NCI-H748 treated with DMSO at 0.1 percent for 48 hours (cell line): ENCODE measurements around the gene CSMD2.

Experiments
- DNase-seq: peaks from one replicate; lab custom pipeline; 2025; lab: John Stamatoyannopoulos, UW

Gene CSMD2

DNA sequence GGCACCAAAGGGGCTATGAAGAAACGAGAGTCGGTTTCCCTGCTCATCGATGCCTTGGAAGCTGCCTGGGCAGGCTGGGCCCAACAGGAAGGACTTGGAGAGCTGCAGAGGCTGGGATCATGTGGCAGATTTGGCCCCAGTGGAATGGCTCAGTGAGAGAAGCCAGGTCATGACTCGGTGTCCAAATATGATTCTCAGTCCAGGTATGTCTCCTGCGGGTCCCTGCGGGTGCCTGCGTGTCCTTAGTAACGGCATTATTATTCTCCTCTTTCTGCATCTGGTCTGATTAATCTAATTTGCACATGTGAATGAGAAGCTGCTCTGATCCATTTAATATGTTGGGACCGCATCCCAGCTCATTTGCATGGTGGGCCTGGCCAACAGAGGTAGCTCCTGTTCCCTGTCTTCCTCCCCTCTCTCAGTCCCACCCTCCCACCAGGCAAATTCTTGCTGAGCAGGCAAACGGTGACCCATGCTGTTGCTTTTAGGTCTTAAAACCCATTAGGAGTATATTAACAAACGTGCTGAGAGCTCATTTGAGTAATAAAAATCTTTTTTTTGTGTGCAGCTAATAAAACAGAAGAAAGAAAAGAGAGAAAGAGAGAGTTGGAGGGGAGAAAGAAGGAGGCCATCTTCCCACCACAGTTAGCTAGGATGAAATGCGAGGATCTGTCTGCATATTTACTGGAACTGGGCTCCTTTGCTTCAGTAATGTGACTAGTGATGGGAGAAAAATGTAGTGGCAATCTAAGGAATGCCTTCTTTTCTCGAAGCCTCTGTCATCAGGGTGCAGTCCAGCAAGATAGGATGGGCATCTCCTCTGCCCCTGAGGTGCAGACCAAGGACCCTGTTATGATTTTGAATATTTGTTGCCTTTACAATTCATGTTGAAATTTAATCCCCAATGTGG lies 167.6 kb downstream of the CSMD2 start:
- DNase-seq = no peak

DNA sequence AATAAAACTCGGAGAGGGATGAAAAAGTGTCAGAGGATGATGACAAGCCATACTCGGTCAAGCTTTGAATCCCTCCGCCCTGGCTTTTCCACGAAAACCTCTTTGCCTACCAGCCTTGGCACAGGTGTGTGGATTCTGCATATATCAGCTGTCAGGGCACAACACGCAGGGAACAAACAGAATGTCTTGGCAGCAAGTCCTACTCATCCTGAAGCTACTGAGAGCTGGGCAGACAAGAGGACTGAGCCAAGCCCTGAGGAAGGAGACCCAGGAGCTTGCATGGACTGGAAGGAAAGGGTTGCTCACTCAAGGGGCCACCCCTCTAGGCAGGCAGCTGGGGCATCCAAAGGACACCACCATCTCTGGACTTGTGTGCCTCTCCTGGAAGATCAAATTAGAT lies 168.7 kb downstream of the CSMD2 start:
- DNase-seq = no peak

DNA sequence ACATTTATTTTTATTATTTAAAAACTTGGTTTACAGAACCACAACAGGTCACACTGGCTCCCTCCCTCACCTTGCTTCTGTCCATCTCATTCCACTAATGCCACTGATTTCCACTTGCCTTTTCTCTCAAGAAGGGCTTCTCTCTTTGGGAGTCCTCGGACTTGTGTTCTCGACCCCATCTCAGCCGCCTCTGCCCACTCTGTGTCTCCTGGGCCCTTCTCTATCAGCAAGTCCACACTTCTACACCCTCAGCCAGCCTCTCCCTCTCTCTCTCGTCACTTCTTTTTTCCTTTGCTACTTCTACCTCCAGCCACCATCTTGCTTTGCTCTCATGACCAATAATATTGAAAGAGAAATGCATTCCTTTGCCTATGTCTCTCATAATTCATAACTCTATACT lies 171.7 kb downstream of the CSMD2 start:
- DNase-seq = no peak

DNA sequence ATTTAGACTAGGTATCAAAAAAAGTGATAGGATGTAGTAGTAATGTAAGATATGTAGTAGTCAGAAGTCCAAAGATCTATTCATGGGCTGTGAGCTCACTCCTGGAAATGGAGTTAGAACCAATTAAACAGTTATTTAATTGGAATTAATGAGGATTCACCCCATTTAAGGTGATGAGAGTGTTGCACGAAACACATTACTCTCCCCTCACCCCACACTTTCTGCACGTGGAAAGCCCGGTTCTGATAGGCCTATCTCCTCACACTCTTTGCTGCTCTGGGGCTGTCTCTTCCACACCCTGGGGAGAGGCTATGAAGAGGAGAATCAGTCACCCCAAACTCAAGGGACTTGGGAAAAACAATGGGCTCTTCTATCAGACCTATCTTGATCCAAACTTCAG lies 174.7 kb downstream of the CSMD2 start:
- DNase-seq = no peak

DNA sequence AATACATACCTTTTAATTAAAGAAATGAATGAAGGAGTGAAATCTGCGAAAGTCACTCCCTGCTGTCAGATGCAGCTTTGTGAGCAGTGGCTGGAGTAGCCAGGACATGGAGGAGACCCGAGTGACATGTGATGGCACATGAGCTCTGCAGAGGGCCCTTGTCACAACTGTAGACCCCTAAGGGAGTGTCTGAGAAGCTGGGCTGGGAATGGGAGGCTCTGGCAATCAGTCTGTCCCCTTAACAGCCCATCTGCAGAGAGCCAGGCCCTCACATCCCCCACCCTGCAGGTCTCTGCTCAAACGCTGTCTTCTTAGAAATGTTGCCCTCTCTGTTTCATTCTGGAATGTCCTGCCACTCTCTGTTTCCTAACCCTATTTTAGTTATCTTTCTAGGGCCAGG lies 176.9 kb downstream of the CSMD2 start:
- DNase-seq = no peak

DNA sequence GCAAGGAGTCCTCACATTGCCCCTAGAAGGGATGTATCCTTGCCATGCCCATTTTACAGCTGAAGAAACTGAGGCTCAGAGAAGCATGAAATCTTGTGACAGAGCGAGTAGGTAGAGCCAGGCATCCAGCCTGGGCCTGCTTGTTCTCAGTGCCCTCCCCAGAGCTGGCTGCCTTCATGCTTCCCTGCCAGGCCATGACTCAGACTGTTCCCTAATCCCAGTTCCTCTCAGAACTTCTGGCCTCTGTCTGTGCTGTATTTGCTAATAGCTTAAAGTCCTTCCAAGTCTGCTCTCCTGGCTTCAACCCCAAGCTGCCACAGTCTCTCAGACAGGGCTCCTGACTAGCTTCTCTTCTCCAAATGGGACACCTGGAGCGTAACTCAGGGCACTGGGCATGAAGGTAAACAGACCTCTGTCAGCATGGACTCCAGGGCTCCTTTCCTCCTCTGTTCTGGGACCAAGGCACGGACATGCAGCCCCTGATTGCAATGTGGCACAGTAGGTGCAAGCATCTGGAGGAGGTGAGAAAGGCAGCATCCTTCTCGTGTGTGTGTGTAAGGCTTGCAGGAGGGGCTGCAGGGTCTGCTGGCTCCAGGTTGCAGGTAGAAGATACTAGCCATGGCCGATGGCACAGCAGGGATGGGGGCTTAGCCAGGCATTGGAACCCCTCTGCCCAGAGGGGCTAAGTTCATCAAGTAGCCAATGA lies 178.5 kb downstream of the CSMD2 start:
- no peak for DNase-seq

DNA sequence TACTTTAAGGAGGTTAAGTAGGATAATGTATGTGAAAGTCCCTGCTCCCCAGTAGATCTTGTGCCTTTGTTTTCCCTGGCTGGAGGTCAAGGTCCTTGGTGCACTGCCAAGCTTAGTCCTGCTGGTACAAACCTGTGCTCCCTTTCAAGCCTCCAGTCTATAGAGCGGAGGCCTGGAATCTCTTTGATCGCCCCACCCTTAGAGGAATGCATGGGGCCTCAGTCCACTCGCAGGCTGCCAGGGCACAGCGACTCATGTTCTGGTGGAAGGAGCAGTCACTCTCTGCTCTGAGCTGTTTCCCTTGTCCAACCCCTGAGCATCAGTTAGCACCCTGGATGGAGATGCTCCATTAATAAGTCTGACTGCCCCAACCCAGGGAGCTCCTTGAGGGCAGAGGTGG lies 179.4 kb downstream of the CSMD2 start:
- DNase-seq = no peak

DNA sequence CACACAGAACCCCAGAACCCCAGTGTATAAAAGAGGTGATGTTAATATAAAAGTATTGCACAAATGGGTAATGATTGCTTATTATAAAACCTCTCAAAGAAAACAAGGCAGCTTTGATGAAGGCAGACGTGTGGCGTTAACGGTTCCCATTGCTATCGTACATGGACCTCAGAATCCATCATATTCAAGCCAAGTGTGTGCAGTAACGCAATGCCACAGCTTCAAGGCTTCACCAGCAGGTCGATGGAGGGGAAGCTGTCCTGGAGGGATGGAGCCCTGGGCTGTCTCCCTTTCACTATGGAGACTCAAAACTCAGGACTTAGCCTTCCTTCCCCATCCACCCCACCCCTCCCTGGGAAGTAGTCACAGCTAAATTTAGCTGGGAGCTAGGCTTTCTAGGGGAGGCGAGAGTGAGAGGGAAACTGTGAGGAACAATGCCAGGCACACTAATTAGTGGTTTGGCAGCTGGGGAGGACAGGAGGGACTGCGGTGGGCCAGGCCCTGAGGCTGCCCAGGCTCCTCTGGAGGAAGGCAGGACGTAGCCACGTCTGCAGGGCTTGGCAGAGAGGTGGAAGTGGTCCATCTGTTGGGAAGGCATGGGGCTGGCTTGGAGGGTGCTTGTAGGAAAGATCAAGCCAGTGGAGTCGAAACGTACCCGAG lies 180.0 kb downstream of the CSMD2 start:
- DNase-seq = no peak

DNA sequence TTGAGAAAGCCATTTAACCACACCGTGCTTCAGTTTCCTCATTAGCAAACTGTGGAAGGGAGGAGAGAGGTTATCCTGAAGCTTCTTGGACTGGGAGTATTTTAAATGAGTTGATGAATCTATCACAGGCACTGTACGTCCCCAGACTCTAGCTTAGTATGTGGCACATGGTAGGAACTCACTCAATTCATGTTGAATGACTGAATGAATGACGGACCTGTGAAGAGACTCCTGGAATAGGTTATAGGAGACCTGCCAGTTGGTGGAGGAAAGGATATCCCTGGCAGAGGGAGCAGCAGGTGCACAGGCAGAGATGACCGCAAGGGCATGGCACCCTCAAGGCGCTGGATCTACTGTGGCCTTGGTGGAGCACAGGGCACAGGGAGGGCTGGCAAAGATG lies 182.6 kb downstream of the CSMD2 start:
- no peak for DNase-seq

DNA sequence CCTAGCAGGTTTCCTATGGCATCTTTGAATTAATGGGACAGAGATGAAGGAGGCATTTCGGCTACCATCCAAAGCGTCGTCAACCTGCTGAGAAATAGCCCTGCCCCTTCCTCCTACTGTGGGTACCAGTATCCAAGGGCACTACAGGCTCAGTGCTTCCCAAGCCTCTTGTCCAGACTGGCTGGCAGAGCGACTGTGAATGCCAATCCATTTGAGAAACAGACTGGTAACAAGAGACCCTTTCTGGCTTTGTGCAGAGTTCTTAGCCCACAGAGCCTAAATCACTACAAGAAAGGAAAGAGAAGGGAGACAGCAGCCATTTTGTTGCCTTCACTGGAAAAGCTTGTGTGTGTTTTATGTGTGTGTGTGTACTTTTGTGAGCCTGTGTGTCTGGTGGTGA lies 185.7 kb downstream of the CSMD2 start:
- DNase-seq = no peak

DNA sequence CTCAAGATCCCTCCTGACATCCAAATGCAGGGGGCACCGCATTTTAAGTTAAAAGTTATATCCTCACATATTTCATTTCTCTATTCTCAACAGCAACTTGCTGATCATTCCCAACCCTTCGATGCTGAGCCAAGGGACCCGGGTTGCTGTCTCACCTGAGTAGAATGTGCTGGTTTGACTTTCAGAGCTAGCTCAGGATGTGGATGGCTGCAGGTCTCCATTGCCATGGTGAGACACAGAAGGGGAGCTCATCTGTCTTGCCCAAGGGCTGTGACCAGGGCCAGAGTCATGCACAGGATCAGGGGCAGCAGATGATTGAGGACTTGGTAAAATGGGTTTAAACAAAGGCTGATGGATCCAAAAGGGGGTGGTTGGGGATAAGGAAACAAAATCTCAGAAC lies 189.1 kb downstream of the CSMD2 start:
- DNase-seq = no peak

DNA sequence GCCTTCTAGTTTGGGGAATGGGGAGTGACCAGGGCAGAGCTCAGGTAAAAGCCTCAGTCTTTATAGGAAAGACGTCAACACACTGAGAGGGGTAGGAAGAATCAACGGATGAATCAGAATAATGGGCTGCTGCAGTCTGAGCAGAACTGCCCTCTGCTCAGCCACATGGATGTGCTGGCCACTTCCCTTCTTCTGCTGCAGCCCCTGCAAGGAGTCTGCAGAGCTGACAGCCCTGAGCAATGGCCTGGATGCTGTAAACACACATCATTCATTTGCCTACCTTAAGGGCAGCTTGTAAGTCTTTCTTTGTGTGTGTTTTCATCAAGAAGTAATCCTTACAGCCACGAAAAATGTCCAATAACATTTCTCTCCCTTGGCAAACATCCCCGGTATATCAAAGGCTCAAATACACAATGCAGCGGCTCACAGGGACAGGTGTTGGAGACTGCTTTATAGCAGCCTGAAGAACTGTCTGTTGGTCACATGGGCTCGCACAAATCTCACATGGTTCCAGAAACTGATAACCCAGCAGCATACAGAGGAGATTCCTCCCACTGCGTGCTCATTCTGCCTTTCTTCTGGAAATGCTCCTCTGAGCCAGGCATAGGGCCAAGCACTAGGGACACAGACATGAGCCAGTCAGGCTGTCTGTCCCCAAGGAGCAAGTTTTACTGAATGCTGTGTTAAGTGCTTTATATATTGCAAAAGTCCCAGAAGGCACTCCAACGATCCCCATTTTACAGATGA lies 191.1 kb downstream of the CSMD2 start:
- no peak for DNase-seq

DNA sequence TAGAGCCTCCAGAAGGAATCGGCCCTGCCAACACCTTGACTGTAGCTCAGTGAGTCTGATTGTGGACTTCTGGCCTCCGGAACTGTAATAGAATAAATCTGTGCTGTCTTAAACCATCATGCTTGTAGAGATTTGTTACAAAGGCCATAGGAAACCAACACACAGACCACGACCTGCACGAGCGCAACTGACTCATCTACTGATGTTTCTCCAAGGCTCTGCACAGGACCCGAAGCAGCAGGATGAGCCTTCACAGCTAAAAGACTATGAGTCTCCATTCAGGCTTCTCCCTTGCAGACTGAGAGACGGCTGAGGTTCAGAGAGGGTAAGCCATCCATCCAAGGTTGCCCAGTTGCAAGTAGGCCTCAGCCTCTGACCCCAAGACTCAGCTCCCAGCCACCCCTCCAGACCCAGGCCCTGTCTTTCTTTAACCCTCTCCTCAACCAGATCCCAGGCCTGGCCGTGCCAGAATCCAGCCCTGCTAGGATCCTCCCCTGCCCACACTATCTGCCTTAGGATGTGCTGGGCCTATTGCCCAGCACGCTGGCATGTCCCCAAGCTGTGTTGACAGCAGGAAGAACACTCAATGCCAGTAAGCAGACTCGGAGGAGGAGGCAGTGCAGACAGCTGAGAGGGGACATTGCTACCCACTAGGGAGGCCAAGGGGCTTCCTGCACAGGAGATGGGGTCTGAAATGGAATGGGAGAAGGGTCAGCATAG lies 192.2 kb downstream of the CSMD2 start:
- DNase-seq = no peak

DNA sequence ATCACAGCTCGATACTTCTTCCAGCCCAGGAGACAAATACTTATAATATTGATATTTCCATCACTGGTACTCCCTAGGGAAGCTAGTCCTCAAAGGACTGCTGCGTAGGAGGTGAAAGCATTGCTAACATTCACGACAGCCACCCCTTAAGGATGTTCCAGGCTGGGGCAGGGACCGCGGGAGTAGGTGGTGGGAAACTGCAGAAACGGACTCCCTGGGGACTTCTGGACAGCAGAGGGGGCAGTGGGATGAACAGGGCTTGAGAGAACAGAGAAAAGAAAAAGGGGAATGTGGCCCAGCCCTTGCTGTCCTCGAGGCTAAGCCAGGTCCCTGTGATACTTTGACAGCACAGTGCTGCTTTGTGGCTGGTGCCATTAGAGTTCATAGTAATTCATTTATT lies 193.1 kb downstream of the CSMD2 start:
- no peak for DNase-seq

DNA sequence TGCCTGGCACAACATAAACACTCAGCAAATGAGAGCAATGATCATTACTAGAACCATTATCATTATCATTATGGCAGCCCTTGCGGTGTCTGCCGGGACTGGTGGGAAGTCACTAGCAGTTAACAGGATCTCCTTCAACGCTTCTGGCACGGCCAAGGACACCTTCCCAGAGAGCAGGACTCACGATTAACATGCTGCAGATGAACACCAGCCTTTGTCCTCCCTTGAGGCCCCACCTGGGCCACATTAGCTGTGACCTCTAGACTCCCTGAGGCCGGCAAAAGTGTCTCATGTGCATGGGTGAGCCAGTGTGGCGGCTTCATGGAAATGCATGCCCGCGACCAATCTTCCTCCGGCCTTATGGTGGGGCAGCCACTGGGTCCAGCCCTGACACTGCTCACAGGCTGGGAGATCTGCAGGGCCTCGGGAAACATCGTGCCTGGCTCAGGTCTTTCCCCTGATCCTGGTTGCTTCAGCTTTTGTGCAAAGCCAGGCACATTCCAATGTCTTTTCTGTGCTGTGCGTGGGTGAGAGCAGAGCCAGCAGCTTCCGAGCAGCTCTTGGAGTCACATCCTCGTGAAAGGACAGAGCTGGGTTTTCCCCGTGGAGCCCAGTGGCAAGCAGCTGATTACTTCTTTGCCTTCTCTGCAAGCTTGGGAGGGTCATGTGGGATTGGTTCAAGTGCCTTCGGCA lies 193.9 kb downstream of the CSMD2 start:
- no peak for DNase-seq

DNA sequence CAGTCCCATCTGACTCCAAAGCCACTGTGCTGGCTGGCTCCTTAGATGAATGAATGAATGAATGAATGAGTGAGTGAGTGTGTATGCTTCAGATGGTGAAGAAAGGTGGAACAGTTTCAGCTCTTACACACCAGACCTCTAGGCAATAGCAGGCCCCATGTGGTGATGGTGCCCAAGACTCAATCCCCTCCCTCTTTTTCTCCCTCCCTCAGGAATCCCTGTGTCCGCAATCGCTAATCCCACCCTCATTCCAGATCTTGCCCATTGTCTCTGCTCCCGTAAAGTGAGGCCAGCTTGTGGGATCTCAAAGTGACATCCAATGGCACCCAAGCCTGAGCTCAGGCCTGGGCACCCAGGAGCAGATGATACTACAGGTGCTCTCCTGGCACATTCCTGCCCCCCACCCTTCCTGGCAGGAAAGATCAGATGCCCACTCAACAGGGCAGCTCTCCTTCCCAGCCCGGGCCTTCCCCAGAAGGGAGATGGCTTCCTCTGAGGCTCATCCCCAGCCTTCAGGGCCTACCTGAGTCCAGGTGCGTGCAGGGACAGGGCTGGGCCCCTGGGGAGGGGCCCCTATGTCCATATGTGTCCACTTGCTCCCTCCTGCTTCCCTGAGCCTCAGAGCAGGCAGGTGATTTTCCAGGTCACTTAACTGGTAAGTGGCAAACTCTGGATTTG lies 194.7 kb downstream of the CSMD2 start:
- no peak for DNase-seq

DNA sequence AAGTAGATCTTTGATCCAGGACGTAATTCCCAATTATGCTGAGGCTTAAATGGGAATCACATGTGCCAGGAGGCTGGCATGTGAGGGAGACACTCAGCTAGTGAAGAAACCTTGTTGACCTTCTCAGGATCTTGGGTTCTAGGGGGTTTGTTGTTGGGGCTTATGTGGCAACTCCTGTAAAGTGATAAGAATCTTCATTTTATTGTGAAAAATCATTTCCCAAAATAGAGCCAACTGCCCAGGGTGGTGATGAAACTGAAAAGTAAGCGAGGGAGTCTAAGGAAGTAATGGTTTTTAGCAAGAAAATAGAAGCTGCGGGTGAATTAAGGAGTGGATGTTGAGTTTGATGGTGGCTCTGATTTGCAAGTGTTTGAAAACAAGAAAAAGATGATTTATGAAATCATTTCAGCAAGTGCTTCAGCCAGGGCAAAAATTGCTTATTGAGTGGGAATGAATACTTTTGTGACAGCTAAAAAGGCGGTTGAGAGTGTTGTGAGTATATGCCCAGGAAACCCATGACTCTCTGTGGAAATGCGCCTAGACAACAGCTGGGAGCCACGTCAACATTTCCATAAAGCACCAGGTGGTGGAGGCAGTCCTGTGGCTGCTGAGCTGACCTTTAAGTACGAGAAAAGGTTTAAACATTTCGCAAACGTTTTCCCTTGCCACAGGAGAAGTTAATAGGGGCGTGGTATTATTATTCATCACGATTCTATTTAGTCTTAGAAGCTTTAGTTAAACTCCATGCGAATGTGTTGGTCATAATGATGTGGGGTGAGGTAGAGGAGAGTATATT lies 198.5 kb downstream of the CSMD2 start:
- no peak for DNase-seq

DNA sequence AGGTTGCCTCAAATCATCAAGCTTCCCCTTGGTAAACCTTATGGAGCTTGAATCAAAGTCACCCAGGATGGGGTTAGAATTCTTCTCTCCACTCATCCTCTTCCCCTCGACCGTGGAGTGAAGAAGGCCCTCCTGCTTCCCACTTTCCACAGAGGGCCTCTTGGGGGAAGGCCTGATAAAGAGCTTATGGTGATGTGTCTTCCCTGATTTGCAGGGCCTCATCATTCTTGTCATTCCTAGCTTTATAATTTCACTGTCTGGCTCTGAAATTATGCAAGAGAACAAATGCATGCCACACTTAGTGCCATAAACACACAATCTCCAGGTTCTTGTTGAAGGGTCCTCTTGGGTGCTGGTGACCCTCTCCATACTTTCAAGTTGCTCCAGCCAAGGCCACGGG lies 199.9 kb downstream of the CSMD2 start:
- DNase-seq = no peak

DNA sequence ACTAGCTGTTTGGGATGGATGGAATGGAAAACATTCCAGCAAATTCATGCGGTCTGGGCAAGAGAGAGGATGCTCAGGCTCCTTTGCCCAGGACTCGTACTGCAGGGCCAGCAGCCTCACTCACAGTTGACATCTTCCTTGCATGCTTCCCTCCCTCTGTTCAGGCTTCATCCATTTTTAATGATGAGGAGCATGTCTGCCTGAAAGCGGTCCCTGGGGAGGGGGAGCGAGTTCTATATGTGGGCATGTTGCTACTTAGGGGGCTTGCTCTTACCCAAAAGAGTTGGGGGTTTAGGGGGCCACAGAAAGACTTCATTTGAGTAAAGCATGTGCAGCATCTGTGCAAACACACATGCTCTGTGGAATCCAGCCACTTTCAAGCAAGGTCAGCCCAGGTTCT lies 203.0 kb downstream of the CSMD2 start:
- no peak for DNase-seq
